GM18505 (cell line): ENCODE data around the gene BAHCC1.

ENCODE experiments used
- ATAC-seq: cut with Tn5 transposase; IDR thresholded peaks from one replicate; pipeline ENCODE4 v1.9.1; 2021; ENCODE audit not compliant: unreplicated experiment
- POLR2A ChIP-seq: IDR thresholded peaks from 4 replicates; pipeline ENCODE4 v1.6.1; 2011; ENCODE audit warnings: borderline replicate concordance; ENCODE audit not compliant: insufficient read depth, insufficient read length; ENCODE audit errors: extremely low read depth

Gene BAHCC1

DNA sequence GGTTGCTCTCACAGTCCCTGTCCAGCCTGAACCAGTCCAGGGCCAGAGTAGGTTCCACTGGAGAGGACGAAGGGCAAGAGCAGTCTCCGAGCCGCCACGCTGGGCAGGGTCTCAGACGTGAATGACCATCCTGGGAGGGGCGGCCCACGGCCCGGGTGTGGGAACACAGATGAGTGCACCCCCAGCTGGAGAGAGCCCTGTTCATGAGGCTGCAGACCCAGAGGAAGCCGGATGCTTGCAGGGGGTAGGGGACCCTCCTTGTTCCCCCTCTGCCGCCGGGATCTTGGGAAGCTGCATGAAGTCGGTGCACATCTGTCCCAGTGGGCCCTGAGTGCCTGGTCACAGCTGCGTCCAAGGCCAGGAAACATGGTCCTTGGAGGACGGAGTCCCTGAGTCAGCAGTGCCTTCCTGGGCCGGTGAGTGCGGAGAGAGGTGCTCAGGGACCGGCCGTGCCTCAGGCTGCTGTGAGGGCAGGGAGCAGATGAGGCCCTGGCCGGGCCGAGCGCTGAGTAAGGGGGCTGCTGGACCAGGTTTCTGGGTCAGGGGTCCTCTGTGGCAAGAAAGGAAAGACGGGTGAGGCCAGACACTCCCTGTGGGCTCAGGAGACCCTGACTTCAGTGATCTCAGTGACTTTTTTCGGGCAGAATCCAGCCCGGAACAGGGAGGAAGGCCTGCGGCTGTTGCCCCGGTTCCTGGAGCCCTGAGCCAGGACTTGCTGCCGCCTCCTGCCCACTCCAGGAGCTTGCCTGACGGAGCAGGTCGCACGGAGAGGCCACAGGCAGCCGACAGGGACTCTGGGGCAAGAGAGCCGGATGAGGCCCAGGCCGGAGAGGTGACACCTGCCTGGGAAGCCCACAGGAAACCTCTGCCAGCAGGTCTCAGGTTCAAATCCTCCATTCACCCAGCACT lies 71.6 kb downstream of the BAHCC1 start:
- TF ChIP-seq POLR2A, result no peak
- ATAC-seq, result no peak

DNA sequence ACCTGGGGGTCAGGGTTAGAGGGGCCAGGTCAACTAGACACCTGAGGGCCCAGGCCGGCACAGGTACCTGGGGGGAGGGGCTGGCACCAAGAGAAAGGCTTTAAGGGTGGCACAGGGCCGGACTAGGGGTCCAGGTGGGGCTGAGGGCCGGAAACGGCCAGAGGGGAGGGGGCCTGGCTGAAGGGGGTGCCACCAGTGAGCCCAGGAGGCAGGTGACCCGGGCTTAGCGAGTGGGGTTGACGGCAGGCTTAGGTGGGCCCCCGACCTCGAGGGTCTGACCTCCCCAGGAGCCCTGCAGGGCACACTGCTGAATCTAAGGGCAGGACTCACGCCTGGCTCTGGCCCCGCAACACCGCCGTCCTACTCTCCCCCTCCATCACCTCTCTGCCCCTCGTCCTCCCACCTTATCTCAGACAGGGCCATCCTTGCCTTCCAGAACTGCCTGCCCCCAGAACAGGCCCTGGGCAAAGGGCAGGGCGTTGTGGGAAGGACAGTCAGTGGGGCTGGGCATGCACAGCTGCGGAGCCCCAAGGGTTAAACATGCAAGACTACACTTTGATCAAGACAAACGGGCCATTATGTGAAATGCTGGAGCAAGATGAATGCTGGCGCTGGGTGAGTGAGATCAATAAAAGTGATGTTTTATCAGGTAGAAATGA lies 73.0 kb downstream of the BAHCC1 start:
- no peak for TF ChIP-seq POLR2A
- no peak for ATAC-seq

DNA sequence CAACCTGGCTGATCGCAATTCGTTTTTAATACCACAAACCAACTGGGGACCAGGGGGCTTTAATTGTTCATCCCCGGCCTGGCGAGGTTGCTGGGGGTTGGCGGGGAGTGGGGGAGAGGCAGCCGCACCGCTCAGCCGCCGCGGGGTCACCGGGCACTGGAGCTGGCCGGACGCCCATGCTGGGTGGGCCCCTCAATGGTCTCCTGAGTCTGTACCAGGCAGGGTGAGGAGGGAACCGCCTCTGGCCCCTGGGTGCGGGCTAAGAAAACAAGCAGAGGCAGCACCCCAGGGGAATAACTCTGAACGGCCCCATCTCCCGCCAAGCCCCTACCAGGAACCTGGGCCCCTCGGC lies 73.5 kb downstream of the BAHCC1 start:
- no peak for ATAC-seq
- TF ChIP-seq POLR2A, result no peak

DNA sequence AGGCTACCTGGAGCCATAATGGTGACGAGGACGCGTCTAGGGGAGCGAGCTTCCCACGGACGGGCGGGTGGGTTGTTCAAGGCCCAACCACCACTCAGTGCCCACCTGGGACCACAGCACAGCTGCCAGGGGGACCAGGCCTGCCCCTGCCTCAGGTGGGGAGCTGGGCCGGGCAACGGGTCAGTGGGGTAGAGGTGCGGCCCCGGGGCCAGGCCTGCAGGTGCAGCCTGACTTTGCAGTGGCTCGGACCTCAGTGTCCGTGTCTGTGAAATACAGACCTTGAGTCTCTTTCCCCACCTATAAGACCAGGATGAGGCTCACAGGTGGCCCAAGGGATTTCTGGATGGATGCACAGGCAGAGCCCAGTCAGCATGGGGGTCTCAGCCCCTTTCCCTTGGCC lies 74.0 kb downstream of the BAHCC1 start:
- no peak for TF ChIP-seq POLR2A
- ATAC-seq, result no peak

DNA sequence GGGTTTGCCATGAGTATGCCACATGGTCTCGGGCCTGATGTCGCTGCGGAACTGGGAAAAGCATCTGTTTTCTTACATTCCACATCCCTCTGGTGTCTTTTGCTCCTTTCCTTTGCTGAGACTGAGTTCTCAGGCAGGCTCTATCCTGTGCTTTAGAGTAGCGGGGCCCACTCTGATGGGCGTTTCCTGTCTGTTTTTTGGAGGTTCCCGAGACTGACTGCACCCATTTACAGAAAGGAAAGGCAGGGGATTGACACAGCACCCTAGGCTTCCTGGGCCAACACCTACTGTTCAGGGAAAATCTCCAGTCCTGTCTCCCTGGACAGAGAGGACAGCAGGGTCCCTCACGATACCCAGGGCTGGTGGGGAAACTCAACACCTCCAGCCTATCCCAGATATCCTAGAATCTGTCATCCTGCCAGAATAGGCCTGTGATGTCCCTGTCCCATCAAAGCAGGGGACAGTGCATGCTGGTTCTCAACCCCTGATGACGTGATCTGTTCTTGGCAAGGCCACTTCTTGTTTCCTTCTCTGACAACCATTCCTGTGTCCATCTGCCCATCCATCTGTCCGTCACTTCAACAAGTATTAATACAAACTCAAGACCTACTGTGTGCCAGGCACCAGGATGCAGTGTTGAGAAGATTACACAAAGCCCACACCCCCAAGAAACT lies 75.2 kb downstream of the BAHCC1 start:
- no peak for TF ChIP-seq POLR2A
- ATAC-seq, result no peak

DNA sequence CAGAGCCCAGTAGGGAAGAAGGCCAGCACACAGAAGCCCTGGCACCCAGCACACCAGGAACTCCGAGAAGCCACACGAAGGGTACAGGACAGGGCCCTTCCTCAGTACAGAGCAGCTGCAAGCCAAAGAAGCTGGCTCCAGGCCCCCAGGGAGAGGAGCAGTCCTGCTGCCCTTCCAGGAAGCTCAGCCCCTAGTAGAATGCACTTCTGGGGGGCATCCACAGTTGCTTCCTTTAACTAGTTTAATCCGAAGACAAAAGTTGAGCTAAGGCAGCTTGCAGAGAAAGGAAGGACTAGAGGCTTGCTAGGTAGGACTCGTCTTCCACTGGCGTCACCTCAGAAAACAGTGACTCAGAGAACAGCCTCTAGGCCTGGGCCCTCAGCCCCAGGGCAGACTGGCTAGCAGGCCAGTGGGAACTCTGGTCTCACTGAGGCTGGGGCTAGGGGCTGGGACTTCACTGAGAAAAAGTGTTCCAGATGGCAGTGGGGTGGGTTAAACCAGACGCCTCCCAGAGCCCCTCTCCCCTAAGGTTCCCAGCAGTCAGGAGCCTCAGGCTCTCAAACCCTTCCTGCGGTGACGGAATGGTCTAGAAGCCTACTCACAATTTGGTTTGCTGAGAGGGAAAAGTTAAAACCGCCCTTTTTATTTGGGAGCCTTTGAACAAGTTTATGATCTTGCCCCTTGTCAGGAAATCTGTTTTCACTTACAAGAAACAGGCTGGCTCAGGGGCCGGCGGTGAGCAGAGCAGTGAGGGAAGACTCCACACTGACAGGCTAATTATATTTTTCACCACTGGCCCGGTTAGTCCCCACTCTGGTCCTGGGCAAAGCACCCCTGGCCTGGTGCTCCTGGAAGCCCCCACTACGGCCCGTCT lies 75.9 kb downstream of the BAHCC1 start:
- no peak for ATAC-seq
- no peak for TF ChIP-seq POLR2A

DNA sequence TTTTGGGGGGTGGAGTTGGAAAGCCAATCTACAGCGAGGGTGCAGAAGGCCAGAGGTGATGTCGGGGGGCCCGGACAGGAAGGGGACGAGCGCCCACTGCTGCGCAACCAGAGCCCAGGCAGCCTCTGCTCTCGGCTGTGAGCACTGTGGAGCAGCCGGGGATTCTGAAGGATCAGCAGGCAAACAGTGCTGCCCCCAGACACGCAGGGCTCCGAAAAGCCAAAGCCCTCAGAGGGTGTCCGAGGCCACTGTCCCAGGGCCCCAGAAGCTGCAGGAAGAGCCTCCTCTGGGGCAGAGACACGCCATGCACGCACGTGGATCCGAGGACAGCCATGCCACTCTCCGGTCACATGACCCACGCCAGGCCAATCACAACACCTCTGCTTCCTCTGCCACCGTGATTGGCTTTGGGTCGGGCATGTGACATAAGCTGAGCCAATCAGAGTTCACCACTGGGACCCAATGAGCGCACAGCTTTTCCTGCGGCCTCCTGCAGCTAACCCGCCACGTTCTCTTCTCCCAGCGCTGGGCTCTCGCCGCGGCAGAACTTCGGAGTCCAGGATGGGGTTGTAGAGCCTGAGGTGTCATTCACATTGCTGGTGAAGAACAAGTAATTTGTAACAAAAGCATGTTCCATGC lies 76.7 kb downstream of the BAHCC1 start:
- ATAC-seq, result no peak
- TF ChIP-seq POLR2A, result no peak

DNA sequence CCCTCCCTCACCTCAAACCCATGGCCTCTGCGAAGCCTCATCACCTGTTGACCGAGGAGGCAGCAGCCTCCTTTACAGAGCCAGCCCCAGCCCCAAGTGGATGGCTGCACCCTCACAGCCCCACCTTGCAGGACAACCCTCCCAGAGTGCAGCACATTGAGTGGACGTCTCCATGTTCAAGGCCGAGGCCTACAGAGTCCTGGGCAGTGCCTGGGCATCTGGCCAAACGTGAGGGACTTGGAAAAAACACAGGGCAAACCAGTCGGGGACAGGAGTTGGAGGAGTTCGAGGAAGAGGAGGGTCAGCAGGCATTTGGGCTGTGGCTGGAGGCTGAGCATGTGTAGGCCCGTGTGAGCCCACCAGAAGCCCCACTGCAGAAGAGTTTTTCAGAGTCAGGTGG lies 77.8 kb downstream of the BAHCC1 start:
- no peak for TF ChIP-seq POLR2A
- no peak for ATAC-seq

DNA sequence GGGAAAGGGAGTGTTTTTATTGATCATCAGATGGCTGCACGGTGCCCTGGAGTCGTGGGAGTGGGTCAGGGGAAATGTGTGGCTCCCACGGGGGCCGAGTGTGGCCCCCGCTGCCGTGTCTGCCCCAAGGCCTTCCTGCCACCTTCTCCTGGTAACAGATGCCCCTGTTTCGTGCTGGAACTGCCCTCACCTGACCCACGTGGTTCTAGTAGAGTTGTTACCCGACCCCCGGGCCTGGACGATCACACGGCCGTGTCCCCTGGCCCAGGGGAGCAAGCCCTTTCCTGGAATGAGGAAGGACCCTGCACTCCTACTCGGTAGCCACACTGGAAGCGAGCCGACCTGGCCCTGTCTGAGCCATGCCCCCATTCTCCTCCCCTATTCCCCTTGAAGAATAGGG lies 79.7 kb downstream of the BAHCC1 start:
- ATAC-seq, result no peak
- no peak for TF ChIP-seq POLR2A

DNA sequence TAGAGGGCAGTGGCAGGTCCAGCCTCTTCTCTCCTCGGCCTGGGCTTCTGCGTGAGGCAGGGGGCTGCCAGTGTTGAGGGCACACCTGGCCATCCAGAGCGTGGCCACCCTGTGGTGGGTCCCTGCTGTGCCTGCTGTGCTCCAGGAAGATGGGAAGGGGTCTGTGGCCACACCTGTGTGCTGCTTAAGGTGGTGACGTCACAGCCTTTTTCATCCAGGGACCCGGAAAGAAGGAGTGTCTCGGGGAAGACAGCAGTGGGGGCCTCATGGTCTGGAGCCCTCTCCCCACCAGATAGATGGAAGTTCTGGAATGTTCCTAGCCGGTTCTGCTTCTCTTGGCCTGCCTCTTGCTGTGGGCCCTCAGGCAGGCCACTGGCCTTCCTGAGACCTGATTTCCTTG lies 80.8 kb downstream of the BAHCC1 start:
- no peak for TF ChIP-seq POLR2A
- no peak for ATAC-seq

DNA sequence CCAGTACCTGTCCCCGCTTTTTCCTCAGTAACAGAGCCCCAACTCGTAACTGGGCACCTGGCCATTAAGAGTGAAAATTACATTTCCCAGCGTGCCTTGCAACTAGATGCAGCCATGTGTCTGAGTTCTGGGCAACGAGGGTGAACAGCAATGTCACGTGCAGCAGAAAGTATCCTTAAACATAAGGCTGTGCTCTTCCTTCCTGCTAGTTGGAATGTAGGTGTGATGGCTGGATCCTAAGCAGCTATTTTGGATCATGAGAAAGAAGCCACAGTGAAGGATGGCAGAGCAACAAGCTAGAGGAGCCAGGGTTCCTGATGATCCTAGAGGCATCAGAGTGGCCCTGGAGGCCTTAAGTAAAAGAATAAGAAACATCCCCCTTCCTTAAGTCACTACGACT lies 81.4 kb downstream of the BAHCC1 start:
- ATAC-seq, result no peak
- TF ChIP-seq POLR2A, result no peak

DNA sequence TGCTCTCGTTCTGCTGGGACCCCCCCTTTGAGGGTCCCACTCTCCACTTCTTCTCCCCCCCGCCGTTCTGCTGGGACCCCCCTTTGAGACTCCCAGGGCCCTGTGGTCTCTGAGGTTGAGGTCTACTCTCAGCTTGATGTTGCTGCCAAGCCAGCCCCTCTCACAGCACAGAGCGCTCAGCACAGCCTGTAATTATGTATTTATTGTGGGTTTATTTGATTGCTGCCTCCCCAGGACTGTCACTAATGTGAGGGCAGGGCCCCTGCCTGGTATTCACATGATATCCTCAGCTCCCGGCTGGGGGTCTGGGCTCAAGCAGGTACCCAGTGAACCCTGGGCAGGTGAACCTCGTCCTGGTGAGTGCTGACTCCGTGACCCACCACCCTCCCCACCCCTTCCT lies 81.9 kb downstream of the BAHCC1 start:
- no peak for TF ChIP-seq POLR2A
- ATAC-seq, result no peak
